Kidney (tissue), 14 donors: ENCODE data around the gene NKD2. TPM values are rescaled to one million over a fixed set of nuclear protein-coding genes. Genes with fewer than 3 reads are reported as not detected.

Experiments used
- DNase-seq, 5 donors: peaks; one replicate each; pipeline ENCODE4 v3.0.0-alpha.2; 2013 to 2020
- FAIRE-seq: peaks from 2 replicates; lab custom pipeline; 2012; peaks lifted over from hg19 to GRCh38; lab: Jason Lieb, UNC
- H3K27ac ChIP-seq, 2 donors: one replicate each; pipeline ENCODE4 v1.7.0; 2013; ENCODE audit warnings: low read depth in 2 of 2, low read length in 2 of 2, inconsistent platforms in 1 of 2
- H3K27me3 ChIP-seq: one replicate; pipeline ENCODE4 v1.7.1; 2013; ENCODE audit warnings: low read length, inconsistent platforms; ENCODE audit not compliant: control insufficient read depth, insufficient read depth
- H3K36me3 ChIP-seq, 3 donors: one replicate each; pipeline versions ENCODE4 v1.7.0 to v1.7.1; 2013; ENCODE audit warnings: low read length in 3 of 3, control low read depth in 1 of 3, inconsistent platforms in 1 of 3; ENCODE audit not compliant: insufficient read depth in 3 of 3, control insufficient read depth in 2 of 3
- H3K4me1 ChIP-seq, 3 donors: one replicate each; pipeline versions ENCODE4 v1.7.0 to v1.7.1; 2013; ENCODE audit warnings: low read length in 3 of 3, inconsistent platforms in 1 of 3, low read depth in 1 of 3; ENCODE audit not compliant: control insufficient read depth in 2 of 3, insufficient read depth in 2 of 3
- H3K4me3 ChIP-seq, 3 donors: one replicate each; pipeline versions ENCODE4 v1.7.0 to v1.8.1; 2013; ENCODE audit warnings: low read length in 3 of 3, control low read depth in 1 of 3, inconsistent platforms in 1 of 3
- H3K9ac ChIP-seq, 3 donors: one replicate each; pipeline versions ENCODE4 v1.7.0 to v1.7.1; 2013; ENCODE audit warnings: low read length in 3 of 3, control low read depth in 1 of 3, inconsistent platforms in 1 of 3
- H3K9me3 ChIP-seq, 3 donors: one replicate each; pipeline versions ENCODE4 v1.7.0 to v1.7.1; 2013; ENCODE audit warnings: low read length in 3 of 3, control low read depth in 1 of 3, inconsistent platforms in 1 of 3; ENCODE audit not compliant: control insufficient read depth in 2 of 3, insufficient read depth in 1 of 3
- intact Hi-C: fragments of 100-400 bp; cut with DNase I; formaldehyde crosslinking; loops from one replicate; pipeline ENCODE4 v1.11.1; 2022
- polyA plus RNA-seq: library from polyadenylated mRNA; stranded (reverse); fragments of 350-450 nt; fragmentation: Illumina TruSeq; extraction: RNeasy Lipid Tissue Mini Kit (QIAGEN cat#74804); gene quantifications from one replicate; pipeline ENCODE4 v1.2.3, GENCODE V29; 2014; ENCODE audit warnings: low read depth, low replicate concordance; ENCODE audit not compliant: insufficient read depth
- total RNA-seq: library from RNA; stranded (reverse); fragmentation: NEBNext Ultra II Directional; extraction: Animal tissue kit (Norgen Biotek cat#: 25700); gene quantifications from one replicate; pipeline ENCODE4 v1.2.1, GENCODE V29; 2021
- TF ChIP-seq, protein P1 (sequence below): IDR thresholded peaks from 3 replicates; pipeline ENCODE4 v1.5.1; 2012; ENCODE audit warnings: mild to moderate bottlenecking, moderate library complexity, borderline replicate concordance; ENCODE audit not compliant: insufficient read depth; ENCODE audit errors: extremely low read depth
- donor health status: control.
- donor health status: control.
- donor health status: control.
- donor health status: control.
- donor health status: control.
- donor health status: DM: yes; HTN: yes; CAD: no.
- donor health status: Normal renal cell carcinoma (clear cell type).

NKD2 gene
- total and polyA plus RNA-seq, 2 donors from 2014 or later = 7.9 to 14.1 TPM

GRCh38 chr5:1027631-1028441 is 19.2 kb downstream of the NKD2 start:
- Histone ChIP-seq H3K27ac (no peak overlapping the region), H3K9ac (no peak overlapping the region), H3K9me3 (no peaks in the 10 kb centered on the region), H3K4me3 (no peak overlapping the region), H3K27me3 (no peaks in the 10 kb centered on the region), H3K4me1 (no peaks in the 10 kb centered on the region), H3K36me3 (no peaks in the 10 kb centered on the region)
- TF ChIP-seq, protein P1, sequence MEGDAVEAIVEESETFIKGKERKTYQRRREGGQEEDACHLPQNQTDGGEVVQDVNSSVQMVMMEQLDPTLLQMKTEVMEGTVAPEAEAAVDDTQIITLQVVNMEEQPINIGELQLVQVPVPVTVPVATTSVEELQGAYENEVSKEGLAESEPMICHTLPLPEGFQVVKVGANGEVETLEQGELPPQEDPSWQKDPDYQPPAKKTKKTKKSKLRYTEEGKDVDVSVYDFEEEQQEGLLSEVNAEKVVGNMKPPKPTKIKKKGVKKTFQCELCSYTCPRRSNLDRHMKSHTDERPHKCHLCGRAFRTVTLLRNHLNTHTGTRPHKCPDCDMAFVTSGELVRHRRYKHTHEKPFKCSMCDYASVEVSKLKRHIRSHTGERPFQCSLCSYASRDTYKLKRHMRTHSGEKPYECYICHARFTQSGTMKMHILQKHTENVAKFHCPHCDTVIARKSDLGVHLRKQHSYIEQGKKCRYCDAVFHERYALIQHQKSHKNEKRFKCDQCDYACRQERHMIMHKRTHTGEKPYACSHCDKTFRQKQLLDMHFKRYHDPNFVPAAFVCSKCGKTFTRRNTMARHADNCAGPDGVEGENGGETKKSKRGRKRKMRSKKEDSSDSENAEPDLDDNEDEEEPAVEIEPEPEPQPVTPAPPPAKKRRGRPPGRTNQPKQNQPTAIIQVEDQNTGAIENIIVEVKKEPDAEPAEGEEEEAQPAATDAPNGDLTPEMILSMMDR = no peak
- intact Hi-C loops = no loop called here
- FAIRE-seq = no peak
- peak in 1 of 5 donors; percentile 65 for DNase-seq

DNA sequence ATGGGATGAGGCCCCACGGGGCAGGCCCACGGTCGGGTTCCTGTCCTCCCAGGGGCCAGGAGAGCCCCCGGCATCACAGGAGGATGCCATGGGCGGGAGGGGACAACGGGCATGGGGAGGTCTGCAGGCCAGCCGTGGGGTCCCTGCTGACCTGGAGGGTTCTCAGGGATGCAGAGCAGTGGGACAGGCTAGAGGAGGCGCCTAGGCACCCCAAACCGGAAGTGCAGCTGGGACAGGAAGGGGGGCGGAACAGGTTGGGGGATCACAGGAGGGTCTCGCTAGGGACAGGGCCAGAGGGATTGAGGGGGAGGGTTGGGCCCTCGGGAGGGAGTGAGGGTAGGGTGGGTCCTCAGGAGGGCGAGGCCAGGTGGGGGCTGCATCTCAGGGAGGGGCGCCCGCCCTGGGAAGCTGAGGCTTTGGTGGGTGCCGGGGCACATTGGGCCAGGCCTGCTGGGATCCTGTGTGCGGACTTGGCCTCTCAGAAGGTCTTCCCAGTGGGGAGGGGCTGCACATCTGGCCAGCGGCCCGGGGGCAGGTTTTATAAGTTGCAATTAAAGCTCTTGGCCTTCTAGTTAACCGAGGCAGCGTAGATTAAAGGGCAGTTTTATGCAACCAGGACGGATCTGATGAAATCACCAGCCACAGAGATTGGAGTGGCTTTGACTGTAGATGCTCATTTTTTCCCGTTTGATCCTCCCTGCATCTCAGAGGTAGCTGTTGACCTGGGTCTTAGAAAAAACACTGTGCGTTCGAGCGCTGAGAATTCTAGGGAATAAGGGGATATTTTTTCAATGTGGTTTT is 20.1 kb downstream of the NKD2 start:
- TF ChIP-seq, protein P1 = no peak
- Histone ChIP-seq H3K4me1 (no peaks in the 10 kb centered on the region), H3K9ac (no peak overlapping the region), H3K9me3 (no peaks in the 10 kb centered on the region), H3K4me3 (no peak overlapping the region), H3K27me3 (no peaks in the 10 kb centered on the region), H3K27ac (no peak overlapping the region), H3K36me3 (no peaks in the 10 kb centered on the region)
- intact Hi-C loops = no loop called here
- no peak for FAIRE-seq
- DNase-seq = peak in 1 of 5 donors; percentile 68

DNA sequence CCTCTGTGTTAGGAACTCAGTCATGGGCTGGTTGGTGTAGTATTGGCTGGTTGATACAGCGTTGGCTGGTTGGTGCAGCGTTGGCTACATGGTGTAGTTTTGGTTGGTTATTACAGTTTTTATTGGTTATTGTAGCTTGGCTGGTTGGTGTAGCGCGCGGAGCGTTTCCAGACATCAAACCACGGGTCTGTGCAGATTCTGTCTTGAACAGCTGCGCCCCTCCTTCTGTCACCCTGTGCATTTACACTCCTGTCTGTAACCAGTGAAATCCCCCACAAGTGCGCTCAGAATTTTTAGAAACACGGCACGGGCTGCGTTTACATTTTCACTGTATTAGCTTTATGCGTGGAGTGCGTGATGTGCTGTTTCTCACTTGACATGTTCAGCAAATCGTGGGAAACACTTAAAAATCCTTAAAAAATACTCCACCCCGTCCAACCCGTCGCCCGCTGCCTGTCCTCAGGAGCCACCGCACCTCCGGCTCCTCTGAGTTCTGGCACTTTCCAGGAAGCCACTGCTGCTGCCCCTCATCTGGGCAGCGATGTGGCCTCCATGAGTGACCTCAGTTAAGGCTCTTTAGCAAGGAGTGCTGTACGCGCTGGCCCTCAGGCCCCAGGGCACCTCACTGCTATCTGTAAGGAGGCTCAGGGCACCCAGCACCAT is 20.8 kb downstream of the NKD2 start:
- Histone ChIP-seq H3K4me1 (no peaks in the 10 kb centered on the region), H3K9ac (no peak overlapping the region), H3K4me3 (no peak overlapping the region), H3K9me3 (no peaks in the 10 kb centered on the region), H3K27ac (no peak overlapping the region), H3K27me3 (no peaks in the 10 kb centered on the region), H3K36me3 (no peaks in the 10 kb centered on the region)
- no peak for FAIRE-seq
- TF ChIP-seq, protein P1 = no peak
- peak in 1 of 5 donors; percentile 53 for DNase-seq
- intact Hi-C loops = no loop called here
